Adrenal gland (tissue), 5 donors: ENCODE results near the gene B4GALNT3.

ENCODE experiments used
- CTCF ChIP-seq, 6 experiments: fragments of 450-650 bp in 4 of 6; fragments of 200-600 bp in 2 of 6; sonication (generic) in 1 of 6; IDR thresholded peaks; 1 replicate in 5 of 6; 2 replicates in 1 of 6; pipeline versions ENCODE4 v1.5.1 to v1.8.0; 2016 to 2021; ENCODE audit warnings: antibody characterized with exemption in 6 of 6, mild to moderate bottlenecking in 2 of 6, moderate library complexity in 1 of 6
- POLR2A ChIP-seq, 2 donors: fragments of 450-650 bp; IDR thresholded peaks; one replicate each; pipeline ENCODE4 v1.6.1; 2017; ENCODE audit warnings: antibody characterized with exemption in 2 of 2, mild to moderate bottlenecking in 2 of 2, moderate library complexity in 1 of 2
- donor health status: DM: no; HTN: no; CAD: no.

- TF ChIP-seq CTCF (IDR thresholded peaks at IDR 0.05), result peak; percentile 90 to 97 (median 94)
- TF ChIP-seq POLR2A (IDR thresholded peaks at IDR 0.05), result peak in 1 of 2 donors; percentile 7
These were observed 110.2 kb downstream of the B4GALNT3 start for GRCh38 chr12:569803-570434.
